DND-41 (cell line): ENCODE results near the gene AIPL1.

ENCODE experiments used
- ATAC-seq: fragments of 200-7000 bp; cut with Tn5 transposase; 3 replicates; pipeline ENCODE4 v1.9.1; 2021; ENCODE audit warnings: low read depth; ENCODE audit not compliant: insufficient read depth
- DNase-seq: peaks from one replicate; pipeline ENCODE4 v3.0.0-alpha.2; 2020
- H2AFZ ChIP-seq: 2 replicates; pipeline ENCODE4 v1.6.0; 2012; ENCODE audit warnings: low read depth, low read length
- H3K27ac ChIP-seq: 2 replicates; pipeline ENCODE4 v1.5.1; 2012; ENCODE audit warnings: low read length, inconsistent platforms
- H3K27me3 ChIP-seq: fragments of 200-600 bp; sonication (generic); 2 replicates; pipeline ENCODE4 v1.6.0; 2012; ENCODE audit warnings: low read length, mild to moderate bottlenecking, inconsistent platforms; ENCODE audit not compliant: insufficient read depth, poor library complexity
- H3K36me3 ChIP-seq: 2 replicates; pipeline ENCODE4 v1.5.1; 2012; ENCODE audit warnings: low read length, inconsistent platforms; ENCODE audit not compliant: insufficient read depth
- H3K4me1 ChIP-seq: 2 replicates; pipeline ENCODE4 v1.5.1; 2012; ENCODE audit warnings: mild to moderate bottlenecking, low read length; ENCODE audit not compliant: insufficient read depth
- H3K4me2 ChIP-seq: 2 replicates; pipeline ENCODE4 v1.6.0; 2012; ENCODE audit warnings: mild to moderate bottlenecking, moderate library complexity, low read length, inconsistent platforms; ENCODE audit not compliant: insufficient read depth
- H3K4me3 ChIP-seq, 2 experiments: fragments of 200-600 bp in 1 of 2; shearing (Covaris generic) in 1 of 2; 2 replicates each; pipeline ENCODE4 v1.5.1; 2012 to 2016; ENCODE audit warnings: inconsistent platforms in 2 of 2, low read length in 2 of 2, mild to moderate bottlenecking in 2 of 2, low read depth in 1 of 2, moderate library complexity in 1 of 2
- H3K79me2 ChIP-seq: 2 replicates; pipeline ENCODE4 v1.6.0; 2012; ENCODE audit warnings: low read length, inconsistent platforms; ENCODE audit not compliant: insufficient read depth
- H3K9ac ChIP-seq: 2 replicates; pipeline ENCODE4 v1.6.0; 2012; ENCODE audit warnings: low read depth, mild to moderate bottlenecking, inconsistent platforms, low read length, moderate library complexity
- H3K9me3 ChIP-seq: 2 replicates; pipeline ENCODE4 v1.5.1; 2012; ENCODE audit warnings: low read length, moderate library complexity, mild to moderate bottlenecking, inconsistent platforms; ENCODE audit not compliant: insufficient read depth, severe bottlenecking
- H4K20me1 ChIP-seq: 2 replicates; pipeline ENCODE4 v1.6.0; 2012; ENCODE audit warnings: low read length; ENCODE audit not compliant: insufficient read depth
- EZH2 ChIP-seq: IDR thresholded peaks from 3 replicates; pipeline ENCODE4 v1.6.1; 2012; ENCODE audit warnings: borderline replicate concordance, low read depth, mild to moderate bottlenecking, moderate library complexity, low read length, inconsistent platforms; ENCODE audit not compliant: severe bottlenecking
- TF ChIP-seq, protein P1 (sequence below): IDR thresholded peaks from 2 replicates; pipeline ENCODE4 v1.5.1; 2012; ENCODE audit warnings: borderline replicate concordance, low read length, moderate library complexity, mild to moderate bottlenecking; ENCODE audit not compliant: poor library complexity, severe bottlenecking; ENCODE audit errors: extremely low read depth

Gene AIPL1

DNA sequence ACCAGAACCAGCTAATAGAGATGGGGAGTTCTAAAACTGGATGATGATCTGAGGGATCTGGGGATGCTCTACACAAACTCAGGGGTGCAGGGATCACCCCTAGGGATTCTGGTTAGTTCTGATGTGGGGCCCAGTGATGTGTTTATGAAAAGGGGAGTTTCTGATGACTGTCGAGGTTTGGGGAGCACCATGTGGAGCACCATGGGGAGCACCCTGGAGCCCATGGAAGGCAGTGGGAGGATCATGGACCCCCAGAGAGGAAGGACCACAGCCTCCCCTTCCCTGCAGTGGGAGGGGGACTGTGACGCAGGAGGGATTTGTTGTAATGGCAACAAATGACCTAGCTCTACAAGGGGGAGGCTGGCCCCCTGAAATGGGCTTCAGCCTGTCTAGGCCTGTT lies 27.8 kb upstream of the AIPL1 start:
- H3K27ac ChIP-seq = no peak overlapping the region
- no peak for DNase-seq
- H3K4me3 ChIP-seq = no peak overlapping the region
- H3K4me2 ChIP-seq = no peak overlapping the region
- no peaks in the 10 kb centered on the region for H3K36me3 ChIP-seq
- no peaks in the 10 kb centered on the region for H3K4me1 ChIP-seq
- H3K9ac ChIP-seq = no peak overlapping the region
- no peaks in the 10 kb centered on the region for H3K79me2 ChIP-seq
- H4K20me1 ChIP-seq = no peaks in the 10 kb centered on the region
- no peak for TF ChIP-seq EZH2
- TF ChIP-seq, protein P1, sequence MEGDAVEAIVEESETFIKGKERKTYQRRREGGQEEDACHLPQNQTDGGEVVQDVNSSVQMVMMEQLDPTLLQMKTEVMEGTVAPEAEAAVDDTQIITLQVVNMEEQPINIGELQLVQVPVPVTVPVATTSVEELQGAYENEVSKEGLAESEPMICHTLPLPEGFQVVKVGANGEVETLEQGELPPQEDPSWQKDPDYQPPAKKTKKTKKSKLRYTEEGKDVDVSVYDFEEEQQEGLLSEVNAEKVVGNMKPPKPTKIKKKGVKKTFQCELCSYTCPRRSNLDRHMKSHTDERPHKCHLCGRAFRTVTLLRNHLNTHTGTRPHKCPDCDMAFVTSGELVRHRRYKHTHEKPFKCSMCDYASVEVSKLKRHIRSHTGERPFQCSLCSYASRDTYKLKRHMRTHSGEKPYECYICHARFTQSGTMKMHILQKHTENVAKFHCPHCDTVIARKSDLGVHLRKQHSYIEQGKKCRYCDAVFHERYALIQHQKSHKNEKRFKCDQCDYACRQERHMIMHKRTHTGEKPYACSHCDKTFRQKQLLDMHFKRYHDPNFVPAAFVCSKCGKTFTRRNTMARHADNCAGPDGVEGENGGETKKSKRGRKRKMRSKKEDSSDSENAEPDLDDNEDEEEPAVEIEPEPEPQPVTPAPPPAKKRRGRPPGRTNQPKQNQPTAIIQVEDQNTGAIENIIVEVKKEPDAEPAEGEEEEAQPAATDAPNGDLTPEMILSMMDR = no peak
- ATAC-seq = no peak
- peaks cover 5% of the 10 kb centered on the region for H3K27me3 ChIP-seq
- H2AFZ ChIP-seq = no peak overlapping the region
- no peaks in the 10 kb centered on the region for H3K9me3 ChIP-seq

DNA sequence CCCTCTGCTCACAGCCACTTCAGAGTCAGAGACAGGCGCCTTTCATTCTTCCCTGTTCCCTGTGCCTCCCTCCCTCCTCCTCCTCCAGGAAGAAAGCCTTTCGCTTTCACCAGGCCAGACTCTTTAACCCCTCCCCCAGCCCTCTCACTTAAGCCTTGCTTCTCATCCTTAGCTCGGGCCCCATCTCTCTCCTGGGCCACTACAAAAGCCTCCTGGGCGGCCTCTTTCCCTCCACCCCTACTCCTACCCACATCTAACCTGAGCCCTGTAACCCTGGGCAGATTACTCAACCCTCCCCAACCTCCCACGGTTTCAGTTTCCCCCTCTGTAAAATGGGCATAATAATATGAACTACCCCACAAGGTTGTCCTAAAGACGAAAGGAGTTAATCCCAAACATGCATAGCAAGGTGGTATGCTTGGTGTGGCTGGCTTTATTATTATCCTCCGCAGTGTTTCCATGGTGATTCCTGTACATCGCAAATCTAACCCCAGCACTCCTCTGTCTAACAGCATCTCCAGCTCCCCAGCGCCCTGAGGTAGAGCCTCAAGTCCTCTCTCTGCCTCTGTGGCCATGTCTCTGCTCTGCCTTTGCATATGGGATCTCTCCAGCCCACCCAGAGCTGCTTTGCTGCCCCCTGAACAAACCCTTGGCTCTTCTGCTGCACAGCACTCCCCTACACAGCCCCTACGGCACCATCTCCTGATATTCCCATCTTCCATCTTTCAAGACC lies 27.0 kb upstream of the AIPL1 start:
- Histone ChIP-seq H2AFZ (no peak overlapping the region), H3K4me1 (no peaks in the 10 kb centered on the region), H3K36me3 (no peaks in the 10 kb centered on the region), H3K4me3 (no peak overlapping the region), H3K27ac (no peak overlapping the region), H3K4me2 (no peak overlapping the region), H3K9ac (no peak overlapping the region), H4K20me1 (no peaks in the 10 kb centered on the region), H3K9me3 (no peaks in the 10 kb centered on the region), H3K27me3 (peaks cover under 1% of the 10 kb centered on the region), H3K79me2 (no peaks in the 10 kb centered on the region)
- TF ChIP-seq, protein P1 = no peak
- no peak for TF ChIP-seq EZH2
- peak; percentile 37 for DNase-seq
- peak; percentile 64 for ATAC-seq

DNA sequence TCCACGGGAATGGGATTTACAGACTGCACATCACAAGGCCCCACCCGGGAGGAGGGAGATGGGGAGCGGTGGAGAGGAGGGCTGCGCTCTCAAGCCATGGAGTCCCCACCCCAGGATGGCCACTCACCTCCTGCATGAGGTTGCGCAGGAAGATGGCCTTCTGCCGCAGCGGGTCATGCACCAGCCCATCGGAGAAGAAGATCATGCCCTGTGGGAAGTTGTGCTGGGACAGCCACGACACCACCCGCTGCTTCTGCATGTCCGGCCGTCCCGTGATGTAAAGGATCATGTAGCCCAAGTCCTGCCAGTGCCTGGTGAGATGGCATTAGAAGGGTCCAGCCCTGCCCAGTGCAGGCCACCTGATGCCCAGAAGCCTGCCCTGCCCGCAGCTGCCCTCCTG lies 26.3 kb upstream of the AIPL1 start:
- Histone ChIP-seq H3K79me2 (no peaks in the 10 kb centered on the region), H3K36me3 (no peaks in the 10 kb centered on the region), H3K4me2 (no peak overlapping the region), H3K9ac (no peak overlapping the region), H3K4me1 (no peaks in the 10 kb centered on the region), H3K27ac (no peak overlapping the region), H3K9me3 (no peaks in the 10 kb centered on the region), H4K20me1 (no peaks in the 10 kb centered on the region), H2AFZ (no peak overlapping the region), H3K4me3 (no peak overlapping the region), H3K27me3 (no peaks in the 10 kb centered on the region)
- no peak for TF ChIP-seq EZH2
- TF ChIP-seq, protein P1 = no peak
- ATAC-seq = no peak
- no peak for DNase-seq
